Stimulated activated CD4-positive, alpha-beta T cell treated with anti-CD3 and anti-CD28 coated beads, Interleukin-4, amount 100 ng/mL, for 1 hour (primary cell): ENCODE data around the gene DUSP22.
"Not testable (repeated sequence)": the region's sequence is repeated elsewhere in the genome, so short reads cannot be mapped to it uniquely, and the experiment has no call there.

Experiments
- DNase-seq: peaks from one replicate; pipeline ENCODE4 v3.0.0-alpha.2; 2020

The DUSP22 gene

GRCh38 chr6:367891-368630 lies 75.8 kb downstream of the DUSP22 start:
- DNase-seq: no peak

- no peak for DNase-seq
Measured at GRCh38 chr6:369559-370431, 77.5 kb downstream of the DUSP22 start.

DNA sequence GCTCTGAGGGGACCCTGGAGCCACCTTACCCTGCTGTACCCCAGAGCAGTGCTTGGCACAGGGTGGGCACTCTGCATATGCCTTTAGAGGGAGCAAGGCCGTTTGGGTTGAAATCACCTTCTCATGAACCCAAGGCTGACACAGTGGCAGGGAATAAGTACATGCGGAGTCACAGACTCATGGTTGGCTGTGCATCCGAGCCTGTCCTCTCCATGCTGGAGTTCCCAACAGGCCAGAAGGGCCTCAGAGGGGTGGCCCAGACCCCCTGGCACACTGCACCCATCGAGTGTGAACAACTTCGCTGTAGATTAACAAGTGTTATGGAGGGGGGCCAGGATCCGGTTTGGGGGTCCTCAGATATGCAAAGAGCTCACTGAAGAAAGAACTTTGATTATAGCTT lies 78.3 kb downstream of the DUSP22 start:
- DNase-seq: no peak

DNA sequence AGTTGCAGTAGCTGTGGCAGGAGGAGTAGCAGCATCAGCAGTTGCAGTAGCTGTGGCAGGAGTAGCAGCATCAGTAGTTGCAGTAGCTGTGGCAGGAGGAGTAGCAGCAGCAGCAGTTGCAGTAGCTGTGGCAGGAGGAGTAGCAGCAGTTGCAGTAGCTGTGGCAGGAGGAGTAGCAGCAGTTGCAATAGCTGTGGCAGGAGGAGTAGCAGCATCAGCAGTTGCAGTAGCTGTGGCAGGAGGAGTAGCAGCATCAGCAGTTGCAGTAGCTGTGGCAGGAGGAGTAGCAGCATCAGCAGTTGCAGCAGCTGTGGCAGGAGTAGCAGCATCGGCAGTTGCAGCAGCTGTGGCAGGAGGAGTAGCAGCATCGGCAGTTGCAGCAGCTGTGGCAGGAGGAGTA lies 79.6 kb downstream of the DUSP22 start:
- not testable (repeated sequence) for DNase-seq

GRCh38 chr6:372336-372911 lies 80.1 kb downstream of the DUSP22 start:
- DNase-seq: no peak

DNA sequence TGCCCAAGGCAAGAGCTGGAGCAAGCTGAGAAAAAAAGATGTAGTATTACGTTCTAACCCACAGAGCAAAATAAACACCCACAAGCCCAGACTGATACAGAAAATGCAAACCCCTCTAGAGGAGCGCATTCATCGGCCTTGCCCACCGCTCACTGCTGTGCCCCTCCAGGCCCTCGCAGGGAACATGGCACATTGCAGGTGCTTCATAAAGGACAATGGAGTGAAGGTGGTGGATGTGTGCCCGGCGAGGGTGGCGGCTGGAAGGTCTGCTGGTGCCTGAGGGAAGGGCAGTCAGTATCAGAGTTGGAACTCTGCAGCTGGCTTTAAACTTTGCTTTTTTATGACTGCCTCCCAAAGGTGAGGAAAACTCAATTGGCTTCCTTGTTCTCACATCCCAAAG lies 80.7 kb downstream of the DUSP22 start:
- DNase-seq: no peak

- no peak for DNase-seq
Measured at GRCh38 chr6:373773-374724, 81.8 kb downstream of the DUSP22 start.

GRCh38 chr6:374956-375355 lies 82.7 kb downstream of the DUSP22 start:
- DNase-seq: no peak

GRCh38 chr6:376827-377640 lies 84.7 kb downstream of the DUSP22 start:
- DNase-seq: no peak

DNA sequence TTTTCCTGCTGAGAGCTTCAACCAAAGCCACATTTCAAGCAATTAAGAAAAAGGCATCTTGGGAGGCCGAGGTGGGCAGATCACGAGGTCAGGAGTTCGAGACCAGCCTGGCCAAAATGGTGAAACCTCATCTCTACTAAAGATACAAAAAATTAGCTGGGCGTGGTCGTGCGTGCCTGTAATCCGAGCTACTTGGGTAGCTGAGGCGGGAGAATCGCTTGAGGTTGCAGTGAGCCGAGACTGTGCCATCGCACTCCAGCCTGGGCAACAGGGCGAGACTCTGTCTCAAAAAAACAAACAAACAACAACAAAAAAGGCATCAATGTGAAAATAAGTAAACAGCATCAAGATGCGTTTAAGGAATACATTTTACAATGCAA lies 85.3 kb downstream of the DUSP22 start:
- not testable (repeated sequence) for DNase-seq

DNA sequence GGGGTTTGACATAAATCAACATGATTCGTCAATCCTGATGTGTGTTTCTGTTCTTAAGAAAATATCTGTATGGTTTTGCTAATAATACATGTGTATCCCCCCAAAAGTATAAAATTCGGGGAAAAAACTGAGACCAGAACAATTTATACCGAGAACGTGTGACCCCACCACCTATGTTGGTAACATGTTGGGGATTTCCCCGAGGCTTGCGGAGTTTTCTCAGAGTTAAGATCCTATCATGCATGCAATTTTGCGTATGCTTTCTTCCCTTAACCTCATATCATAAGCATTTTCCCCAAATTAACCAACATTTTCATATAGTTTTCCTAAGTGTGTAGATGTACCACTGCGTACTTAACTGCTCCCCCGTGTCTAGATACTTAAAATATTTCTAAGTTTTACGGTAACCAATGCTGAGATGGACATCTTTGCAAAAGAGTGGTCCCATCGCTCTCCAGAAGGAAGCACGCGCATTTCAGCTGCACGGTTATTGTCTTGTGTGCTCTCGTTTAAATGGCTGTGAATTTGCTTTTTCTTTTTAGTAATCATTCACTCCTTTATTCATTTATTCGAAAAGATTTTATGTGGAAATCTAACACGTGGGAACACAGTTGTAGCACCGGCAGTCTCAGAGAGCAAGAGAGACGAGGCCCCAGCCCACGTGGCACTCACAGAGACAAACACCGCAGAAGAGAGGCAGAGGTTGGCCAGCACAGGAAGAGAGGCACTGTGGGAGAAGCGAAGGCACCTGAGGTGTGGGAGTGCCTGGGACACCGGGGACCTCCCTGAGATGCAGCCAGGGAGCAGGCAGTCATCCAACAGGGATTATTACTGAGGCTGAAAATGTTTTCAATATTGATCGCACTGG lies 86.0 kb downstream of the DUSP22 start:
- DNase-seq: no peak

DNA sequence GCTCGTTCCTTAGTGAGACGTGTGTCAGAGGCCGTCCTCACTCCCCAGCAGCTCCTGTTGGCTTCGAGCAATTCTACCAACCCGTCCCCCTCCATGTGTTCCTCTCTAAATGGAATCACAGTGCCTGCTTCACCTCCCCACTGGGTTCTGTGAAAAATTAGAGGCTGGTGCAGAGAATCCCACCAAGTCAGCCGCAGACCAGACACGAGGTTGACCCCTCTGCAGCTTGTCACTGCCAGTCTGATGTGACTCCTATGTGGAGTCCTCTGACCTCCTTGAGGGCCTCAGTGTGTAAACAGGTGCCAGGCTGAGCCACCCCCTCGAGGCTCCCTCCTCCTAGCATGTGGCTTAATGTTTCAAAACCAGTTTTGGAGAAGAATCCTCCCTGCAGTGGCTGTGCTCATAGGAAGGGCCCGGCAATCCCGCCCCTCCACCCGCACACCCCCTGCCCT lies 86.7 kb downstream of the DUSP22 start:
- DNase-seq: no peak

GRCh38 chr6:379410-380181 lies 87.3 kb downstream of the DUSP22 start:
- no peak for DNase-seq

DNA sequence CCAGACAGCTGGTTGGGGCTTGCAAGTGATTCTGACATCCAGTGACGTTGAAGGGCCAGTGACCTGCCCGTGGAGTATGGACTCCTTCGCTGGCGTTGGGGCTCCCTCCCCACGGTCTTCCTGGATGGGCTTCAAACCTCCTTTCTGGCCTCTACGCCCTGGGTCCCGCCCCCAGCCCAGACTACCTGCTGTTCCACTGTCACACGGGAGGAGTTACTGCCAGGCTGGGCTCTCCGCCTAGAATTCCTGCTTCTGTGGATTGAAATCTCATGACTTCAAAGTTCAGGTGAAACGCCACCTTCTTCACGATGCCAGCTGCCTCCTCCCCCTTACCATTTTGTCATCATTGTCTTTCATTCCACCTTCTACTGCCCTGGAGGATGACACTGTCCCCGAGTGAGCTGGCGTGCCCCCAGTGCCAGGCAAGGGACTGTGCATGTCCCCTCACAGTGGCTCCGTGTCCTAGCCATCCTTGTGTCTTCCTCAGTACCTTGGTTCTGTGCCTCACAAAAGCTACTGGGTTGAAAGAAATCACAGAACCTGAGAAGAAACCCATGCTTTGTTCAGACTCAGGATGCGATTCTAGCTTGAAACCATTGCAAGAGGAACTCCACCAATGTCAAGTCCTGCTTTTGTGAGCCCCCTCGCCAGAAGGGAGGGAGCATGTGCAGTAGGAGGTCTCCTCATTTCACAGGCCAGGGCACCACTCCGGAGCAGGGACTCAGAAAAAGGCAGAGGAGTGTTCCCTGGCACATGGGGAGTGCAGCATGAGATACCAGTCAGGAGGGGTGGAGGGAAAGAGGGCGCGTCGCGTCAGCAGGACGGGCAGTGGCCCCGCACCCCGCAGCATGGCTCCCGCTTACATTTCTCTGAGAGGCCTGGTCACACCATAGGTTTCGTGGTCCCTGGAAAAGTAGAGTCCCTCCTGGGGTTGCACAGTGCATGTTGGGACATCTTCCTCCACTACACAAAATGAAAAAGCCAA lies 88.2 kb downstream of the DUSP22 start:
- DNase-seq: no peak

- no peak for DNase-seq
Measured at GRCh38 chr6:381742-382461, 89.6 kb downstream of the DUSP22 start.

- no peak for DNase-seq
Measured at GRCh38 chr6:382883-383810, 90.9 kb downstream of the DUSP22 start.

DNA sequence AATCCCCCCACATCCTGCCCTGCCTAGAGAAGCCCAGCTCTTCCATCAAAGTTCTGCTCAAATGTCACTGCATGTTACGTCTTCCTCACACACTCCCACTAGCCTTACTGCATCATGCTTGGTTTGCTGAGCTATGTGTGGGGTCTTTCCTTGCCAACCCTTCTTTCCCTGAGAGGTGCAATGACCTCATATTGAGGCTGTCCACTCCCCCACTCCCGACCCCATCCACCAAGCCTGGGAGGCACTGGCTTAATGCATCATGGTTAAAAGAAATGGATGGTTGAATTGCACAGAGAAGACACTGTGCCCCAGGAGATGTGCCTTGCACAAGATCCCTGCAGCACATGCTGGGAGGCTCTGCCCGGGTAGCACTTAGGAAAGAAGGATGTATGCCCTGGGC lies 91.6 kb downstream of the DUSP22 start:
- no peak for DNase-seq
